Left colon (tissue), 2 donors: ENCODE data around the gene DTD2. TPM values are rescaled to one million over a fixed set of nuclear protein-coding genes. Genes with fewer than 3 reads are reported as not detected.
"Not testable (repeated sequence)": the region's sequence is repeated elsewhere in the genome, so short reads cannot be mapped to it uniquely, and the experiment has no call there.

Source experiments
- ATAC-seq: fragments of 200-7000 bp; cut with Tn5 transposase; one replicate; pipeline ENCODE4 v1.9.1; 2020; ENCODE audit warnings: mild to moderate bottlenecking, moderate library complexity
- DNase-seq, 2 donors: peaks; one replicate each; pipeline ENCODE4 v3.0.0-alpha.2; 2020
- intact Hi-C, 2 donors: fragments of 100-400 bp; cut with DNase I in 1 of 2; cut with micrococcal nuclease in 1 of 2; formaldehyde crosslinking; loops; one replicate each; pipeline versions ENCODE4 v1.11.2 to v1.14.0; 2022; cut with DNase I, micrococcal nuclease
- total RNA-seq, 2 donors: library from RNA; stranded (reverse); fragmentation: NEBNext Ultra II Directional; extraction: Animal tissue kit (Norgen Biotek cat#: 25700); gene quantifications; one replicate each; pipeline ENCODE4 v1.2.1, GENCODE V29; 2021
- donor health status: DM: no; HTN: no; CAD: no.
- donor health status: DM: yes; HTN: yes; CAD: no.

The DTD2 gene
- total RNA-seq, 2 donors from 2014 or later = 11.8 to 14.6 TPM

DNA sequence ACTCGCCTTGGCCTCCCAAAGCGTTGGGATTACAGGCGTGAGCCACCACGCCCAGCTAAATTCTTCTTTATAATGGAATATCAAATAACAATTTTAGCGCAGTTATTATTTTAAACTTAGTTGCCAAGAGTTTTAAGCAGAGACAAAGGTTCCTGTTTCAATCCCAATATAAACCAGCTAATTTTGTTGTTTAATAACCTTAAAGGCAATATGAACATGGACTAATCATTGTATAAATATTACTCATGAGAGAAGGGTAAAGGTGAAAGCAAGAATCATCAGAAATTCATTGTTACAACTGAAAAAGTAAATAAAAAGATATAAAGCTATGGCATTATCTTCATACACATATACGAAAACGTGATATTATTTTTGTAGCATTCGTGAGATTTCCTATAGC, 8.2 kb downstream of the DTD2 start:
- intact Hi-C loops = no loop called here
- DNase-seq (no peak), ATAC-seq (no peak)

DNA sequence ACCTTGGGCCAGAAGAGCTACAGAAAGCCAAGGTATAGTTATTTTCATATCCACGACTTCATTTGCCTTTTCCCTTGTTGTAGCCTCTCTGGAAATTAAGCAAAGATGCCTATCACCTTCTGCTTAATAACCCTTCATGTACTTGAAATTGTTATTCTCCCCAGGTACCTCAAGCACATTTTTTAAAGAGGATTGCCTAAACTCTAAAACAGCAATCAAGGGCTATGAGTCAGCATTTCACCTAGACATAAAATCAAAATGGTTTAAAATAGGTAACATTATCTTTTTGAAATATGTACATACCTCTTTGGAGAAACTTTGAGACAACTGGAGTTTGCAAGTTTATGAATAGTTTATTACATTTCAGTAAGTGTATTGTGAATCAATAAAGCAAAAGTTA, 11.6 kb downstream of the DTD2 start:
- ATAC-seq (no peak), DNase-seq (no peak)
- intact Hi-C loops = no loop called here

DNA sequence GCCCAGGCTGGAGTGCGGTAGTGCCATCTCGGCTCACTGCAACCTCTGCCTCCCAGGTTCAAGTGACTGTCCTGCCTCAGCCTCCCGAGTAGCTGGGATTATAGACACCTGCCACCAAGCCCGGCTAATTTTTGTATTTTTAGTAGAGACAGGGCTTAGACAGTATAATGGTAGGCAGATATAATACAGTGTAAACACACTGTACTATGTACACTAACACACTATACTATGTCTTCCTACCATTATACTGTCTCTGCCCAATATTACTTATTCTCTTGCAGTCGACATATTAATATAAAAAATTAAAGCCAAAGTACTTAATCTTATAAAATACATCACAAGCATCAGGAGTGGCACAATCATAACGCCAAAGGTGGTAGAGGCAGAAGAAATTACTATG, 15.0 kb downstream of the DTD2 start:
- intact Hi-C loops = no loop called here
- no peak for ATAC-seq
- no peak for DNase-seq

DNA sequence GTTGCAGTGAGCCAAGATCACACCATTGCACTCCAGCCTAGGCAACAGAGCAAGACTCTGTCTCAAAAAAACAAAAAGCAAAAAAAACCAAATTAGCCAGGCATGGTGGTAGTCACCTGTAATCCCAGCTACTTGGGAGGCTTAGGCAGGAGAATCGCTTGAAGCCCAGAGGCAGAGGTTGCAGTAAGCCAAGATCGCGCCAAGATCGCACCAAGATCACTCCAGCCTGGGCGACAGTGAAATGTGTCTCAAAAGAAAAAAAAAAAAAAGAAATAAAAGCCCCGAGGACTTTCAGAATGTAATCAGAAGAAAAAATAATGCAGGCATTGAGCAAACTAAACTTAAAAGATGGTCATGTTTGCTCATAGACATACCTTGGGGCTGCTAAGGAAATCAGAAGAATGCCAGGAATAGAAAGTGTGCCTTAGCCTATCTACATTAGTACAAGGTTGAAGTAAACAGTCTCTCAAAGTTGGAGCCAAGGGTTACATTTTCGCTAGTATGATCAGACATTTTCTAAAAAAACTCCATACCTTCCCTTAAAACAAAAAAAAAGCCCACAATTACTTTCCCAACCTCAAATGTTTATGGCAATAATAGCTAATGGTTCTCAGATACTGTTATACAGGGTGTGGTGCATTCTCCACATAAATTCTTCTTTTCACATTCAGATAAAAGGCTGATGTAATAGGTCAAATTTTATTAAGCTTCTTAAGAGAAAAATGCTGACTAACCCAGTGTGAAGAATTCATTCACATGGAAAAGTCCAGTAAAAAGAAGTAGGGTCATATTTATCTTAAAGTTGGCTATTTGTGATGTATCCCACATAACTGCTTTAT, 15.8 kb downstream of the DTD2 start:
- DNase-seq (no peak), ATAC-seq (no peak)
- intact Hi-C loops = no loop called here

DNA sequence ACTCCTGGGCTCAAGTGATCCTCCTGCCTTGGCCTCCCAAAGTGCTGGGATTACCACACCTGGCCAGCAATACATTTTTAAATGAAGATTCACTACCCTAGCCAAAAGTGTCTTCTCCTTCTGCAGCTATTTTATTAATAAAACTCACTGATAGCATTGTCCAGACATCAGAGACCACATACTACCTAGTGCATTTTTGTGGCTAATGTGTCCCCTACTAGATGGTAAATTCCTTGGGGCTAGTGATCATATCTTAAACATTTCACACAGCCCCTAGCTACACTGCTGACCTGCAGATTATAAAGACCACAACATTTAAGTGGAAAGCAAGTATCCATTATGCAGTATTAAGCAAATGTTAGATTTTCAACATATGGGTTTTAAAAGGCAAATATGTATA, 17.0 kb downstream of the DTD2 start:
- intact Hi-C loops = no loop called here
- ATAC-seq = no peak
- DNase-seq = no peak

DNA sequence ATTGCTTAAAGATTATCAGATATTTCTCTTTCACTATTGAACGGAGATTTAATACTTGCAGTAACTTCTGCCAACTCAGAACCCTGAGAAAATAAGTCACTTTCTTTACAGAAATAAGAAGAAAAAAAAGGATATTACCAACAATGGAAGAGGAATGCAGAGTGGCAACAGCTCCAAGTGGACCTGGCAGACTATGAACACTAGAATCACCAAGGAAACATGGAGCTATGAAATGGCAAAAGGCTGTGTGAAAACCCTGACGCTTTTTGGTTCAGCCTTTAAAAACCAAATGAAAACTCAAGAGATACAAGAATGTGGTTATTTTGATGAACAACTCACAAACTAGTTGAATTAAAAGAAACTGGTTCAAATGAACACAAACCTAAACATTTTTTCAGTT, 17.7 kb downstream of the DTD2 start:
- ATAC-seq = no peak
- no peak for DNase-seq
- intact Hi-C loops = no loop called here

DNA sequence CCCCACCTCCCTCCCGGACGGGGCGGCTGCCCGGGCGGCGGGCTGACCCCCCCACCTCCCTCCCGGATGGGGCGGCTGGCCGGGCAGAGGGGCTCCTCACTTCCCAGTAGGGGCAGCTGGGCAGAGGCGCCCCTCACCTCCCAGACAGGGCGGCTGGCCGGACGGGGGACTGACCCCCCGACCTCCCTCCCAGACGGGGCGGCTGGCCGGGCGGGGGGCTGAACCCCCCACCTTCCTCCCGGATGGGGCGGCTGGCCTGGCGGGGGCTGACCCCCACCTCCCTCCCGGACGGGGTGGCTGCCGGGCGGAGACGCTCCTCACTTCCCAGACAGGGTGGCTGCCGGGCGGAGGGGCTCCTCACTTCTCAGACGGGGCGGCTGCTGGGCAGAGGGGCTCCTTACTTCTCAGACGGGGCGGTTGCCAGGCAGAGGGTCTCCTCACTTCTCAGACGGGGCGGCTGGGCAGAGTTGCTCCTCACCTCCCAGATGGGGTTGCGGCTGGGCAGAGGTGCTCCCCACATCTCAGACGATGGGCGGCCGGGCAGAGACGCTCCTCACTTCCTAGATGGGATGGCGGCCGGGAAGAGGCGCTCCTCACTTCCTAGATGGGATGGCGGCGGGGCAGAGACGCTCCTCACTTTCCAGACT, 20.1 kb downstream of the DTD2 start:
- intact Hi-C loops, ATAC-seq, DNase-seq: not testable (repeated sequence)

DNA sequence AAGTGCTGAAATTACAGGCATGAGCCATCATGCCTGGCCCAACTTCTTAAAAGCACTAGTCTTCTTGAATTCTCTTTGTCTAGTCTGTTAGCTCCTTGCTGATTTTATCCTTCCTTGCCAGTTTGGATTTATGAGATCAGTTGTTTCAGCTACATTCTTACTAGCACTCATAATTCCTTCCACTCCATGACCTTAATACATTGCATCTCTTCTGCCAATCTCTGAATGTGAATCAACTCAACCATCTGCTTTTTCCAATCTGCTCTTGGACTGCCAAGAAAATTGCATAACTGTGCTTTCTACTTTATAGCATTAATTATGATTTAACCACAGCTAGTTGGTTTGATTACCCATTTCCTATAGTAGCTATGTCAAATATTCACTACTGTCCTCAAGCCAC, 22.0 kb downstream of the DTD2 start:
- DNase-seq = no peak
- intact Hi-C loops = no loop called here
- ATAC-seq = no peak

DNA sequence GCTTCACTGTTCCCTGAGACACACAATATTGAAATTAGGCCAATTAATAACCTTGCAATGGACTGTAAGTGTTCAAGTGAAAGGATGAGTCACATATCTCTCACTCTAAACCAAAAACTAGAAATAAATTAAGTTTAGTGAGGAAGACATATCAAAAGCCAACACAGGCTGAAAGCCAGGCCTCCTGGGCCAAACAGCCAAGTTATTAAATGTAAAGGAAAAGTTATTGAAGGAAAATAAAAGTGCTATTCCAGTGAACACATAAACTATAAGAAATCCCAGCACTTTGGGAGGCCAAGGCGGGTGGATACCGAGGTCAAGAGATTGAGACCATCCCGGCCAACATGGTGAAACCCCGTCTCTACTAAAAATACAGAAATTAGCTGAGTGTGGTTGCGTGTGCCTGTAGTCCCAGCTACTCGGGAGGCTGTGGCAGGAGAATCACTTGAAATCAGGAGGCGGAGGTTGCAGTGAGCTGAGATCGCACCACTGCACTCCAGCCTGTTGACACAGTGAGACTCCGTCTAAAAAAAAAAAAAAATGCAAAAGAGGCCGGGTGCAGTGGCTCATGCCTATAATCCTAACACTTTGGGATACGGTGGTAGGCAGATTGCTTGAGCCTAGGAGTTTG, 26.6 kb downstream of the DTD2 start:
- ATAC-seq = no peak
- intact Hi-C loops = no loop called here
- no peak for DNase-seq

DNA sequence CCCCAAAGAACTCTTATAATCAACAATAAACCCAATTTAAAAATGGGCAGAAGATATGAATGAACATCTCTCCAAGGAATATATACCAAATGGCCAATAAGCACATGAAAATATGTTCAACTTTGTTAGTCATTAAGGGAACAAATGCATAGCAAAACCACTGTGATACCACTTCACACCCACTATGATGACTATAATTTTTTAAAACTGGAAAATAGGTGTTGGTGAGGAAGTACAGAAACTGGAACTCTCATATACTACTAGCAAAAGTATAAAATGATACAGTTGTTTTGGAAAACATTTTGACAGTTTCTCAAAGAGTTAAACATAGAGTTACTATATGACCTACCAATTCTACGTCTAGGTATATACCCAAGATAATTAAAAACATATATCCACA, 27.5 kb downstream of the DTD2 start:
- DNase-seq = no peak
- ATAC-seq = no peak
- intact Hi-C loops = no loop called here

DNA sequence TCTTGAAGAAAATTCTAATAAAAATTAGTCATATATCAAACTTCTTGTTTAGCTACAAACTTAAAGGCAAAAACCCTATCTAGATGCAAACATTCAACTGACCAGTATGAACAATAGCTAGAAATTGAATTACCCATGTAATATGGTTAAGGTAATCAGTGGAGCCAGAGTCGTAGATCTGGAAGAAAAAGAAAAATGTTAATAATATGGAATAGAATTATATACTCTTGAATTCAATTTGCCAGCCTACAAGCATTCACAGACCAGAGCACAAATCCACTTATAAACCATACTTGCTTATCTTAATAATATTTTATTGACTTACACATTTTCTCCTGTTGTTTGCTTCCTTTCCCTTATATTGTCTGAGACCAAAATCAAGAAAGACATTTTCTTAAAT, 29.3 kb downstream of the DTD2 start:
- no peak for ATAC-seq
- no peak for DNase-seq
- intact Hi-C loops = no loop called here

DNA sequence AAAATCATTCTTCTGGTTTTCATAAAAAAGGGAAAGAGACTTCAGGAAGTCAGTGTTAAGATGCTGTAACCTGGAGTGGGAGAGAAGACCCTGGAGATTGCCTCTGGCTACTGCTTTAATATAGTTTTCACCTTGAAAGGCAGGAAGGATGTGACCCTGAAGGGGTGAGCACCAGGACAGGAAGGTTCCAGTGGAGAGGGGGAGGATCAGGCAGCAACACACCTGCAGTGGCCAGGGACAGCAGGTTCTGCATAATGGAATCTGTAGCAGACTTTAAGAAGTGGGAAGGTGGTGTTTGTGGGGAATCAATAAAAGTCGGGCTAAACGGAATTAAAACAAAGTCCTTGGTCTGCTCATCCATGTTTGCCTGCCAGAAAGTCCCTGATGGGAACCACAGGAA, 30.6 kb downstream of the DTD2 start:
- intact Hi-C loops = no loop called here
- DNase-seq = no peak
- no peak for ATAC-seq

DNA sequence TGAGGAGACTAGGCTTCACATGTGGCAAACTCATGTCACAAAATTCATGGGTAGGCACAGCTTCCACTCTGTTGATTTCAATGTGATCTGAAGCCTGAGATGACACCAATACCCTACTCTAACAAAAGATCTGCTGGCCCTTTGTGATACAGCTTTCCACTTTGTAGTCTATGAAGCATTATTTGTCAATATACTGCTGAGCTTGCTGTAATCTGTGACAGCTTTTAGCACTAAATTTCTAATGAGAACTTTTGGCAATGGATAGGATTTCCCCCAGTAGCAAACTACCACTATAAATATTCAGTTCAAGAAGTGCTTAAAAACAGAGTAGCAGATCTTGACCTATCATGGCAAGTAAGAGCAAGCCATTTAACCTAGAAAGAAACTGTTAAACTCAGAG, 31.4 kb downstream of the DTD2 start:
- ATAC-seq (no peak), DNase-seq (no peak)
- intact Hi-C loops = no loop called here

DNA sequence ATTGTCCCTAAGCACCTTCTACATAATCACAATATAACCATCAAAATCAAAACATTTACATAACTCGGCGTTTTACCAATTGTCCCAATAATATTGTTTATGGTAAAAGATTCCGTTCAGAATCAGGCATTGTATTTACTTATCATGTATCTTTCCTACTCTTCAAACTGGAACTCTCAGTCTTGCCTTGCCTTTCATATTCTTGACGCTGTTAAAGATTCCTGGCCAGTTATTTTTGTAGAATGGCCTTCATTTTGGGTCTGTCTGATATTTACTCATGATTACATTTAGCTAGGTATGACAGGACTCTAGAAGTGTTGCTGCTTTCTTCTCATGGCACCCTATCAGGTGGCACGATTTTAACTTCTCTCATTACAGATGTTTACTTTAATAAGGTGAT, 36.1 kb downstream of the DTD2 start:
- DNase-seq (no peak), ATAC-seq (no peak)
- intact Hi-C loops = no loop called here

DNA sequence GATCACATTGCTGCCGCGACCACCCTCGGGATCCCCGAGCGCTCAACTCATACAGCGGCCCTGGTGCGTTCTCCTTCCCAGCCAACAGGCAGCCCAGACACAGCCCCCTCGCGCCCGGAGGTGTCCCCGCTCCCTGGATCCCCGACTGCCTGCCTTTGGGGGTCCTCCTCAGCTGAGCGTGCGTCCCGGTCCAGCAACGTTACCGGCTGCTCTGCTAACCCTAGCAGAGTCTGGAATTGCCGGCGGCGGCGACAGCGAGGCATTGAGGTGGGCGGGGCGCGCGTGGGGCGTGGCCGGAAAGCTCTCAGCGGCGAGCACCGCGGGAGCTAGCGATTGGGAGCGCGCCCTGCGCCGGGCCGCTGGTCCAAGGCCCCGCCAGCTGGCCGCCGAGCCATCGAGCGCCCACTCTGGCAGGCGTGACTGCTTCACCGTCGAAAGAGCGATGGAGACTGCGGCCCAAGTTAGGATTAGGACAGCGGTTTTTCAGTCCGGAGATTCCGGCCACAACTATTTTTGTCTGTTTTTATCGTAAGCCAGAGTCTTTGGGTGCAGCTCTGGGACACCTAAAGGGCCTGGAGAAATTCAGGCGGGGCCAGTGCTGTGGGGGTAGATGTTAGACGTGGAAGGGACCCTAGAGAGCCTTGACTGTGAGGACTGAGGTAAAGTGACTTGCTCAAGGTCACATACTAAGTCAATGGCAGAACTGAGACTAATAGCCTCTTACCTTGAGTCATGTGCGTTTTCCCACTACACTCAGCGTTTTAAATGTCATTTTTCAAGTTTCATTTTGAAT, 36.8 kb downstream of the DTD2 start, which contains the start of gene HEATR5A:
Gene HEATR5A, minus strand, starts transcription at position 232 of the 793 bp plus-strand sequence. CDS start 17,575 bp downstream, outside the sequence.
- intact Hi-C loops = no loop called here
- DNase-seq = peak; percentile 94 to 98
- ATAC-seq = peak; percentile 92

DNA sequence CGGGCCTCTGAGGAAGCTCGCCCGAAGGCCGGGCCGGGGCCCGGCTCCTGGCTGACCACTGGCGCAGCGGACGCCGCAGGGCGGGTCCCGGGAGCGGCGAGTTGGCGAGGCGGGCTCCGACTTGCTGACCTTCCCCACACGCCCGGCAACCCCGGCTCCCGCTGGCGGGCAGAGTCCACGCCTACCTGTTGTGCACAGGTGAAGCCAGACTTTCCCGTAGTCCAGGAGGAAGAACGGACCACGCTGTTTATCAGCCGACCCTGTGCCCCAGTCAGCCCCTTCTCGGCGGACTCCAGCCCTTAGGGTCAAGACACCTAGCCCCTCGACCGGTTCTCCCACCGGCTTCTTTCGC, 37.4 kb downstream of the DTD2 start:
- DNase-seq (peak; percentile 84 to 85), ATAC-seq (peak; percentile 86)
- intact Hi-C loops = no loop called here

DNA sequence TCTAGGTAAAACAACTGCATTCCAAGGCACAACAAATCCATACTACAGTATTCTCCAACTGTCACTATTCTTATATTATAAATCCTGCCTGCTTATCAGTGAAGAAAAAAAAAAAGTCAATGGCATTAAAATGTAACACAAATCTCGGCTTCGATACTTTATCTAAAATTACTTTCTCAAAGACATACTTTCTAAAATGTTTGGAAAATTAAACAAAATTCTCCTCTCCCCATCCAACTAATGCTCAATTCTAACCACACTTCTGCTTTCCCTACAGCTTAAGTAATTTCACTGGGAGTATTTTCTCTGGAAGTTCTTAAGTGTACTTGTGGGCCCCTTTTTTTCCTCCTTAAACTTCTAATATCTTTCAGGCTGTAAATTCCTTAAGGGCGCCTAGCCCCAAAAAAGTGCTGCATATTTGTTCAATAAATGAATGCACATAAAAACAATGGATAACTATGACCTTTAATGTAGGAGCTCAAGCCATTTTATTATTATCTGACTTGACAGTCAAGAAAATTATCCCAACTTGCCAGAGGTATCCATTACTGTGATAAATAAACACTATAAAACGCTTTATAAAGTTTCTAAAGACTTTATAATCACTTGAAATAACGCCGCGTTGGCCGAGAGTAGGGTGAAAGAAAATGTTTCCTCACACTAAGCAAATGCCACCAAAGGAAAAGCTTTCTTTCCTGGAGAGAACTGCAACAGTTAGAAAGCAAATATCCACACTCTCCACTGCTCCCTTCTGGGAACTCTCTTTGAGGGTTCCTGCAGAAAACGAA, 37.9 kb downstream of the DTD2 start:
- ATAC-seq = no peak

DNA sequence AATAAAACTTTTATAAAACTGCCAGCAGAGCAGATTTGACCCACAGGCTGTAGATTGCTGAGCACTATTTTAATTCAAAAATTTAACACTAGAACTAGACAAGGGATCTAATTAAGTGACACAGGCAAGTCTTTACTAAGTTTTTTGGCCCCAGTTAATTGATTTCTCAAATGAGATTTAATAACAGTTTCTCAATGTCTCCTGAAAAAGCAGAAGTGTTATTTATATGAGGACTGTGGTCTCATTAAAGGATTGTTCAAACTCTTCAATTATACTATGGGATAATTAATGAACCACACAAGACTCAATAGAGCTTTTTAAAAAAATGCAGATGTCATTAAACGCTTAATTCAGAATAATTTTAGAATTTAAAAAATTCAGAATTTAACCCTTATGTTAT, 38.9 kb downstream of the DTD2 start:
- ATAC-seq (no peak), DNase-seq (no peak)
- intact Hi-C loops = no loop called here

More for the DNA sequence above, 37.9 kb downstream of the DTD2 start:
- no peak for DNase-seq
- intact Hi-C loops = no loop called here
